ENCODE measurements around the gene PHF21A. TPM values are rescaled to one million over a fixed set of nuclear protein-coding genes. Genes with fewer than 3 reads are reported as not detected.

The PHF21A gene
- total RNA-seq, 4 donors from 2014 or later: 34.4 to 58.6 (median 47.7) TPM

- TF ChIP-seq, protein P1, sequence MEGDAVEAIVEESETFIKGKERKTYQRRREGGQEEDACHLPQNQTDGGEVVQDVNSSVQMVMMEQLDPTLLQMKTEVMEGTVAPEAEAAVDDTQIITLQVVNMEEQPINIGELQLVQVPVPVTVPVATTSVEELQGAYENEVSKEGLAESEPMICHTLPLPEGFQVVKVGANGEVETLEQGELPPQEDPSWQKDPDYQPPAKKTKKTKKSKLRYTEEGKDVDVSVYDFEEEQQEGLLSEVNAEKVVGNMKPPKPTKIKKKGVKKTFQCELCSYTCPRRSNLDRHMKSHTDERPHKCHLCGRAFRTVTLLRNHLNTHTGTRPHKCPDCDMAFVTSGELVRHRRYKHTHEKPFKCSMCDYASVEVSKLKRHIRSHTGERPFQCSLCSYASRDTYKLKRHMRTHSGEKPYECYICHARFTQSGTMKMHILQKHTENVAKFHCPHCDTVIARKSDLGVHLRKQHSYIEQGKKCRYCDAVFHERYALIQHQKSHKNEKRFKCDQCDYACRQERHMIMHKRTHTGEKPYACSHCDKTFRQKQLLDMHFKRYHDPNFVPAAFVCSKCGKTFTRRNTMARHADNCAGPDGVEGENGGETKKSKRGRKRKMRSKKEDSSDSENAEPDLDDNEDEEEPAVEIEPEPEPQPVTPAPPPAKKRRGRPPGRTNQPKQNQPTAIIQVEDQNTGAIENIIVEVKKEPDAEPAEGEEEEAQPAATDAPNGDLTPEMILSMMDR (IDR thresholded peaks at IDR 0.05; ENCODE audit: low read depth): no peak
Observed at GRCh38 chr11:45935349-45936064, 185.7 kb downstream of the PHF21A start.

- TF ChIP-seq, protein P1 (IDR thresholded peaks at IDR 0.05; ENCODE audit: low read depth): no peak
Observed at GRCh38 chr11:45934580-45935318, 186.5 kb downstream of the PHF21A start.

DNA sequence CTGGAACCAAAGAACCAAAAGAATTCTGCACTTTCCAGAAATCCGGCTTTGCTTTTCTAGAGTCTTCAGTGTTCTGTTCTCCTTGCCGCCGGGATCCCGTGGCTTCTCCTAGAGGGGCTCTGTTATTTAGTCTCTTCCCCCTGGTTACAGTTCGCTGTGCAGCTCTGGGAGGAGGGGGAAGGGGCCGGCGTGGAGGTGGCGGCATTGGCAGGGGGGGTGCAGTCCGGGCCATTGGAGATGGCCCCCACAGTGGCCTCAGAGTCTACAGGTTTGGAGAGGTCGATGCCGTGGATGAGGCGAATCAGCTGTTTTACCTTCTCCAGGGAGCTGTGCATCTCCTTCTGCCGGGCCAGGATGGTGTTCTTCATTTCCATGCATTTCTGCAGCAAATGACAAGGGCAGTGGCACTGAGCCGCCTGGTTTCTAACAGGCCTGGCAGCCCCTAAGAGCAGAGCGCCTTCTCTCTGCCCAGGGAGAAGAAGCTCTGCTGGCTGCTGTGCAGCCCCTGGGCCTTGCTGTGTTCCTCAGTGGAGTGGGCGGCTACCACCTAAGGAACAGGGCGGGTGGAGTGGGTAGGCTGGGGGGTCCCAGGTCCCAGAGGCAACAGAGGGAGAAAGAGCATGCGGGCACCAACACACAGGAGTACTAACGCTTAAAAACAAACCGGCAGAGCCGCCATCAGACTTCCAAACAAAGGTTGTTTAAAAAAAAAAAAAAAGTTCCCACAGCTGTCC lies 187.2 kb downstream of the PHF21A start:
- TF ChIP-seq, protein P1 (IDR thresholded peaks at IDR 0.05; ENCODE audit: low read depth): no peak

GRCh38 chr11:45933131-45933831 lies 188.0 kb downstream of the PHF21A start:
- TF ChIP-seq, protein P1 (IDR thresholded peaks at IDR 0.05; ENCODE audit: low read depth): no peak

- TF ChIP-seq, protein P1 (IDR thresholded peaks at IDR 0.05; ENCODE audit: low read depth): no peak
Observed at GRCh38 chr11:45932217-45932616, 189.0 kb downstream of the PHF21A start.

DNA sequence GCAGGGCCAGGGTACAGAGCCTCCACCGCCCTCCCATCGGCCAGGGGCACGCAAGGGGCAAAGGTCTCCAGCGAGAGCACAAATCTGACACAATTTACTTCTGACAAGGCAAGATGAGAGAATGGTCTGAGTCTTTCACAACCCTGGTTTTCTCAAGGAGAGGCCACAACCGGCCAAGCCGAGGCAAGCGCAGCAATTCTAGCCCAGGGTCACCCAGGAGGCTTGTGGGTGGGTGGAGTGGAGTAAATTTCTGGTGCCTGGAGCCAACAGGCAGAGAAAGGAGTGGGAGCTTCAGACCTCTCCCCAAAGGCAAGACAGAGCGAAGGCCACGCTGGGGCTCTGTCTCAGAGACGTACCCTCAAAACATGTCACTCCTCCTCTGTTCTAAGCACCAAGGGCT lies 189.5 kb downstream of the PHF21A start:
- TF ChIP-seq, protein P1 (IDR thresholded peaks at IDR 0.05; ENCODE audit: low read depth): no peak
